HepG2 (cell line): ENCODE results near the gene RPS25. TPM values are rescaled to one million over a fixed set of nuclear protein-coding genes. Genes with fewer than 3 reads are reported as not detected.

Experiments
- CEBPB ChIP-seq: IDR thresholded peaks from 2 replicates; pipeline ENCODE4 v1.6.1; 2011; ENCODE audit warnings: low read depth, low read length, improper control_type of control experiment, borderline replicate concordance
- ETV6 ChIP-seq: sonication (generic); formaldehyde crosslinking; conservative IDR thresholded peaks from 2 replicates; pipeline ENCODE4 v1.4.0; 2020; ENCODE audit warnings: missing genetic modification reagents
- FOXA1 ChIP-seq, 2 experiments: fragments of 450-650 bp in 1 of 2; sonication (generic) in 1 of 2; formaldehyde crosslinking in 1 of 2; IDR thresholded peaks; 2 replicates each; pipeline versions ENCODE4 v1.4.0 to v1.6.1; 2016 to 2020; ENCODE audit warnings: missing genetic modification reagents in 1 of 2
- HNRNPH1 ChIP-seq: fragments of 200-400 bp; formaldehyde crosslinking; optimal IDR thresholded peaks from 2 replicates; pipeline ENCODE3; 2017; ENCODE audit warnings: mild to moderate bottlenecking, low read depth, low read length
- MBD4 ChIP-seq: IDR thresholded peaks from 2 replicates; pipeline ENCODE4 v1.6.1; 2012; ENCODE audit warnings: low read length, inconsistent platforms, borderline replicate concordance
- MBNL3 ChIP-seq: fragments of 250-450 bp; sonication (Bioruptor Pico); conservative IDR thresholded peaks from 2 replicates; pipeline ENCODE4 v1.8.0; 2022; ENCODE audit warnings: mild to moderate bottlenecking, inconsistent platforms
- MLX ChIP-seq: IDR thresholded peaks from 2 replicates; pipeline ENCODE4 v1.6.1; 2016
- POGZ ChIP-seq: sonication (generic); formaldehyde crosslinking; IDR thresholded peaks from 2 replicates; pipeline ENCODE4 v1.4.0; 2020; ENCODE audit warnings: mild to moderate bottlenecking, missing genetic modification reagents
- SOX13 ChIP-seq, 3 experiments: fragments of 450-650 bp in 1 of 3; sonication (generic) in 1 of 3; formaldehyde crosslinking in 1 of 3; IDR thresholded peaks in 2 of 3; conservative IDR thresholded peaks in 1 of 3; 2 replicates each; pipeline versions ENCODE4 v1.5.0 to v1.6.1; 2016 to 2020; ENCODE audit warnings: antibody characterized with exemption in 1 of 3, mild to moderate bottlenecking in 1 of 3, missing compliant biosample characterization in 1 of 3, missing genetic modification reagents in 1 of 3, moderate library complexity in 1 of 3
- SRSF1 ChIP-seq: fragments of 200-400 bp; formaldehyde crosslinking; optimal IDR thresholded peaks from 2 replicates; pipeline ENCODE3; 2017; ENCODE audit warnings: mild to moderate bottlenecking, low read depth, low read length, moderate library complexity
- U2AF2 ChIP-seq: fragments of 200-400 bp; formaldehyde crosslinking; IDR thresholded peaks from 2 replicates; pipeline ENCODE4 v1.6.1; 2017; ENCODE audit warnings: low read depth, mild to moderate bottlenecking, low read length
- ZGPAT ChIP-seq: IDR thresholded peaks from 2 replicates; pipeline ENCODE4 v1.6.1; 2016; ENCODE audit warnings: mild to moderate bottlenecking
- ZNF180 ChIP-seq: sonication (generic); formaldehyde crosslinking; IDR thresholded peaks from 2 replicates; pipeline ENCODE4 v1.4.0; 2020; ENCODE audit warnings: low read depth, missing genetic modification reagents, borderline replicate concordance
- ZNF317 ChIP-seq: sonication (generic); formaldehyde crosslinking; IDR thresholded peaks from 2 replicates; pipeline ENCODE4 v1.5.0; 2020; ENCODE audit warnings: mild to moderate bottlenecking, missing genetic modification reagents
- ZNF350 ChIP-seq: sonication (generic); formaldehyde crosslinking; IDR thresholded peaks from 2 replicates; pipeline ENCODE4 v1.4.0; 2020; ENCODE audit warnings: mild to moderate bottlenecking, low read depth, missing genetic modification reagents, borderline replicate concordance
- ZNF362 ChIP-seq: sonication (generic); formaldehyde crosslinking; IDR thresholded peaks from 2 replicates; pipeline ENCODE4 v1.4.0; 2020; ENCODE audit warnings: missing genetic modification reagents, mild to moderate bottlenecking, borderline replicate concordance
- ZNF414 ChIP-seq: sonication (generic); formaldehyde crosslinking; IDR thresholded peaks from 2 replicates; pipeline ENCODE4 v1.5.0; 2020; ENCODE audit warnings: missing genetic modification reagents
- ZNF543 ChIP-seq: sonication (generic); formaldehyde crosslinking; IDR thresholded peaks from 2 replicates; pipeline ENCODE4 v1.4.0; 2020; ENCODE audit warnings: mild to moderate bottlenecking, missing genetic modification reagents
- ZNF724P ChIP-seq: sonication (generic); formaldehyde crosslinking; IDR thresholded peaks from 2 replicates; pipeline ENCODE4 v1.8.0; 2022; ENCODE audit warnings: missing genetic modification reagents, borderline replicate concordance
- ZNF747 ChIP-seq: sonication (generic); formaldehyde crosslinking; IDR thresholded peaks from 2 replicates; pipeline ENCODE4 v1.8.1; 2023; ENCODE audit warnings: missing genetic modification reagents, mild to moderate bottlenecking, borderline replicate concordance
- ZNF773 ChIP-seq: sonication (generic); formaldehyde crosslinking; IDR thresholded peaks from 2 replicates; pipeline ENCODE4 v1.4.0; 2020; ENCODE audit warnings: missing genetic modification reagents, borderline replicate concordance
- ZSCAN22 ChIP-seq: sonication (generic); formaldehyde crosslinking; IDR thresholded peaks from 2 replicates; pipeline ENCODE4 v1.4.0; 2020; ENCODE audit warnings: mild to moderate bottlenecking, missing genetic modification reagents
- ZSCAN9 ChIP-seq: IDR thresholded peaks from 2 replicates; pipeline ENCODE4 v1.6.1; 2016; ENCODE audit warnings: borderline replicate concordance
- polyA plus RNA-seq, 8 experiments: library from polyadenylated mRNA; depleted of rRNA in 3 of 8; stranded (reverse) in 7 of 8; unstranded in 1 of 8; fragments of >200 nt; fragmentation: Illumina TruSeq in 4 of 8; extraction: Trizol in 4 of 8; gene quantifications; 2 replicates each; pipeline versions ENCODE4 v1.2.1 to v1.2.3, GENCODE V29; 2011 to 2016; ENCODE audit warnings: low read depth in 4 of 8, missing spikeins in 1 of 8, mixed read lengths in 1 of 8; ENCODE audit not compliant: insufficient read depth in 1 of 8
- total RNA-seq, 5 experiments: library from RNA; depleted of rRNA; stranded (reverse); fragments of >200 nt; fragmentation: Illumina TruSeq; extraction: Trizol; gene quantifications; 2 replicates each; pipeline ENCODE4 v1.2.3, GENCODE V29; 2016; ENCODE audit warnings: low read depth in 1 of 5
- TF ChIP-seq, protein P1 (sequence below): sonication (generic); formaldehyde crosslinking; conservative IDR thresholded peaks from 2 replicates; pipeline ENCODE4 v1.5.0; 2020; ENCODE audit warnings: missing genetic modification reagents

Gene RPS25
- total and polyA plus RNA-seq, 2 of the 13 experiments (the other 11 are each of a cell fraction or from before 2014, with no cell fraction given) = 839 to 1,415 TPM

GRCh38 chr11:119030329-119031047 is 12.3 kb upstream of the RPS25 start, which contains the start of gene SLC37A4 (continued):
- TF ChIP-seq U2AF2 (no peak), SOX13 (IDR thresholded peaks at IDR 0.05) (no peak), SOX13 (CRISPR knock-in tag; conservative IDR thresholded peaks at IDR 0.05 in 1 of 2, IDR thresholded peaks at IDR 0.05 in 1 of 2) (peak in 1 of 2 experiments; percentile 55; a peak in 1 of 4 replicates), MBD4 (no peak), CEBPB (no peak), ZNF543 (CRISPR knock-in tag) (0 out of 2 replicates have a peak, but pooled peaks have one; percentile 41), ZGPAT (CRISPR knock-in tag) (peak; percentile 69), ZNF724P (0 out of 2 replicates have a peak, but pooled peaks have one; percentile 41), ETV6 (CRISPR knock-in tag) (no peak), ZSCAN22 (CRISPR knock-in tag) (no peak), MBNL3 (CRISPR knock-in tag) (no peak), POGZ (CRISPR knock-in tag) (peak; percentile 60), ZSCAN9 (CRISPR knock-in tag) (peak; percentile 91), ZNF773 (no peak), ZNF747 (CRISPR knock-in tag) (peak; percentile 96), FOXA1 (IDR thresholded peaks at IDR 0.05) (no peak), FOXA1 (CRISPR knock-in tag; IDR thresholded peaks at IDR 0.05) (0 out of 2 replicates have a peak, but pooled peaks have one; percentile 16), MLX (CRISPR knock-in tag) (peak; percentile 84), ZNF317 (CRISPR knock-in tag) (no peak; the same call in 1 of the 2 replicates), ZNF414 (CRISPR knock-in tag) (no peak), SRSF1 (peak; percentile 45), ZNF180 (no peak), ZNF362 (CRISPR knock-in tag) (peak; percentile 53; the same call in 1 of the 2 replicates), ZNF350 (CRISPR knock-in tag) (peak; percentile 54), HNRNPH1 (no peak)
- TF ChIP-seq, protein P1, sequence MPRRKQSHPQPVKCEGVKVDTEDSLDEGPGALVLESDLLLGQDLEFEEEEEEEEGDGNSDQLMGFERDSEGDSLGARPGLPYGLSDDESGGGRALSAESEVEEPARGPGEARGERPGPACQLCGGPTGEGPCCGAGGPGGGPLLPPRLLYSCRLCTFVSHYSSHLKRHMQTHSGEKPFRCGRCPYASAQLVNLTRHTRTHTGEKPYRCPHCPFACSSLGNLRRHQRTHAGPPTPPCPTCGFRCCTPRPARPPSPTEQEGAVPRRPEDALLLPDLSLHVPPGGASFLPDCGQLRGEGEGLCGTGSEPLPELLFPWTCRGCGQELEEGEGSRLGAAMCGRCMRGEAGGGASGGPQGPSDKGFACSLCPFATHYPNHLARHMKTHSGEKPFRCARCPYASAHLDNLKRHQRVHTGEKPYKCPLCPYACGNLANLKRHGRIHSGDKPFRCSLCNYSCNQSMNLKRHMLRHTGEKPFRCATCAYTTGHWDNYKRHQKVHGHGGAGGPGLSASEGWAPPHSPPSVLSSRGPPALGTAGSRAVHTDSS (CRISPR knock-in tag) = no peak
